Measurements from ENCODE around the gene DNAH10.
"Not testable (repeated sequence)": the region's sequence is repeated elsewhere in the genome, so short reads cannot be mapped to it uniquely, and the experiment has no call there.

The DNAH10 gene

GRCh38 chr12:123941624-123942237 is 179.6 kb downstream of the DNAH10 start:
- no peaks in the 10 kb centered on the region for H3K27me3 ChIP-seq (ENCODE audit: control insufficient read depth in 1 of 2, insufficient read depth in 2 of 2, low read length in 2 of 2)
- no peak overlapping the region for H3K9ac ChIP-seq (ENCODE audit: low read depth in 1 of 2, low read length in 2 of 2)
- H3K4me3 ChIP-seq (ENCODE audit: low read depth in 1 of 2, low read length in 2 of 2) = no peak overlapping the region
- peaks cover 13 to 50% of the 10 kb centered on the region in 2 donors for H3K36me3 ChIP-seq (ENCODE audit: control insufficient read depth in 1 of 2, insufficient read depth in 2 of 2, low read length in 2 of 2)
- no peak overlapping the region for H3K27ac ChIP-seq (ENCODE audit: low read depth, low read length)
- H3K4me1 ChIP-seq (ENCODE audit: control insufficient read depth in 1 of 2, insufficient read depth in 2 of 2, low read length in 2 of 2) = no peaks in the 10 kb centered on the region
- peaks cover 0 to 4% of the 10 kb centered on the region in 2 donors for H3K9me3 ChIP-seq (ENCODE audit: control insufficient read depth in 1 of 2, low read length in 2 of 2)

GRCh38 chr12:123942238-123942653 is 180.1 kb downstream of the DNAH10 start:
- Histone ChIP-seq H3K36me3 (ENCODE audit: control insufficient read depth in 1 of 2, insufficient read depth in 2 of 2, low read length in 2 of 2) (peaks cover 13 to 47% of the 10 kb centered on the region in 2 donors), H3K9ac (ENCODE audit: low read depth in 1 of 2, low read length in 2 of 2) (no peak overlapping the region), H3K4me1 (ENCODE audit: control insufficient read depth in 1 of 2, insufficient read depth in 2 of 2, low read length in 2 of 2) (no peaks in the 10 kb centered on the region), H3K27ac (ENCODE audit: low read depth, low read length) (no peak overlapping the region), H3K9me3 (ENCODE audit: control insufficient read depth in 1 of 2, low read length in 2 of 2) (peaks cover 0 to 4% of the 10 kb centered on the region in 2 donors), H3K4me3 (ENCODE audit: low read depth in 1 of 2, low read length in 2 of 2) (no peak overlapping the region), H3K27me3 (ENCODE audit: control insufficient read depth in 1 of 2, insufficient read depth in 2 of 2, low read length in 2 of 2) (no peaks in the 10 kb centered on the region)

GRCh38 chr12:123942911-123943648 is 181.0 kb downstream of the DNAH10 start:
- H3K36me3 ChIP-seq (ENCODE audit: control insufficient read depth in 1 of 2, insufficient read depth in 2 of 2, low read length in 2 of 2) = peaks cover 13 to 47% of the 10 kb centered on the region in 2 donors
- no peak overlapping the region for H3K27ac ChIP-seq (ENCODE audit: low read depth, low read length)
- peaks cover 0 to 4% of the 10 kb centered on the region in 2 donors for H3K9me3 ChIP-seq (ENCODE audit: control insufficient read depth in 1 of 2, low read length in 2 of 2)
- H3K27me3 ChIP-seq (ENCODE audit: control insufficient read depth in 1 of 2, insufficient read depth in 2 of 2, low read length in 2 of 2) = no peaks in the 10 kb centered on the region
- H3K9ac ChIP-seq (ENCODE audit: low read depth in 1 of 2, low read length in 2 of 2) = no peak overlapping the region
- H3K4me1 ChIP-seq (ENCODE audit: control insufficient read depth in 1 of 2, insufficient read depth in 2 of 2, low read length in 2 of 2) = peaks cover 0 to 3% of the 10 kb centered on the region in 2 donors
- no peak overlapping the region for H3K4me3 ChIP-seq (ENCODE audit: low read depth in 1 of 2, low read length in 2 of 2)

GRCh38 chr12:123943816-123944215 is 181.7 kb downstream of the DNAH10 start:
- H3K36me3 ChIP-seq (ENCODE audit: control insufficient read depth in 1 of 2, insufficient read depth in 2 of 2, low read length in 2 of 2) = peaks cover 13 to 47% of the 10 kb centered on the region in 2 donors
- peaks cover 7 to 10% of the 10 kb centered on the region in 2 donors for H3K4me1 ChIP-seq (ENCODE audit: control insufficient read depth in 1 of 2, insufficient read depth in 2 of 2, low read length in 2 of 2)
- peaks cover 0 to 4% of the 10 kb centered on the region in 2 donors for H3K9me3 ChIP-seq (ENCODE audit: control insufficient read depth in 1 of 2, low read length in 2 of 2)
- no peaks in the 10 kb centered on the region for H3K27me3 ChIP-seq (ENCODE audit: control insufficient read depth in 1 of 2, insufficient read depth in 2 of 2, low read length in 2 of 2)
- H3K4me3 ChIP-seq (ENCODE audit: low read depth in 1 of 2, low read length in 2 of 2) = no peak overlapping the region
- H3K27ac ChIP-seq (ENCODE audit: low read depth, low read length) = no peak overlapping the region
- no peak overlapping the region for H3K9ac ChIP-seq (ENCODE audit: low read depth in 1 of 2, low read length in 2 of 2)

GRCh38 chr12:123944696-123945095 is 182.6 kb downstream of the DNAH10 start:
- H3K4me3 ChIP-seq (ENCODE audit: low read depth in 1 of 2, low read length in 2 of 2) = no peak overlapping the region
- H3K9ac ChIP-seq (ENCODE audit: low read depth in 1 of 2, low read length in 2 of 2) = no peak overlapping the region
- H3K27me3 ChIP-seq (ENCODE audit: control insufficient read depth in 1 of 2, insufficient read depth in 2 of 2, low read length in 2 of 2) = no peaks in the 10 kb centered on the region
- H3K27ac ChIP-seq (ENCODE audit: low read depth, low read length) = no peak overlapping the region
- peaks cover 0 to 4% of the 10 kb centered on the region in 2 donors for H3K9me3 ChIP-seq (ENCODE audit: control insufficient read depth in 1 of 2, low read length in 2 of 2)
- H3K4me1 ChIP-seq (ENCODE audit: control insufficient read depth in 1 of 2, insufficient read depth in 2 of 2, low read length in 2 of 2) = peaks cover 14 to 18% of the 10 kb centered on the region in 2 donors
- H3K36me3 ChIP-seq (ENCODE audit: control insufficient read depth in 1 of 2, insufficient read depth in 2 of 2, low read length in 2 of 2) = peaks cover 13 to 47% of the 10 kb centered on the region in 2 donors

DNA sequence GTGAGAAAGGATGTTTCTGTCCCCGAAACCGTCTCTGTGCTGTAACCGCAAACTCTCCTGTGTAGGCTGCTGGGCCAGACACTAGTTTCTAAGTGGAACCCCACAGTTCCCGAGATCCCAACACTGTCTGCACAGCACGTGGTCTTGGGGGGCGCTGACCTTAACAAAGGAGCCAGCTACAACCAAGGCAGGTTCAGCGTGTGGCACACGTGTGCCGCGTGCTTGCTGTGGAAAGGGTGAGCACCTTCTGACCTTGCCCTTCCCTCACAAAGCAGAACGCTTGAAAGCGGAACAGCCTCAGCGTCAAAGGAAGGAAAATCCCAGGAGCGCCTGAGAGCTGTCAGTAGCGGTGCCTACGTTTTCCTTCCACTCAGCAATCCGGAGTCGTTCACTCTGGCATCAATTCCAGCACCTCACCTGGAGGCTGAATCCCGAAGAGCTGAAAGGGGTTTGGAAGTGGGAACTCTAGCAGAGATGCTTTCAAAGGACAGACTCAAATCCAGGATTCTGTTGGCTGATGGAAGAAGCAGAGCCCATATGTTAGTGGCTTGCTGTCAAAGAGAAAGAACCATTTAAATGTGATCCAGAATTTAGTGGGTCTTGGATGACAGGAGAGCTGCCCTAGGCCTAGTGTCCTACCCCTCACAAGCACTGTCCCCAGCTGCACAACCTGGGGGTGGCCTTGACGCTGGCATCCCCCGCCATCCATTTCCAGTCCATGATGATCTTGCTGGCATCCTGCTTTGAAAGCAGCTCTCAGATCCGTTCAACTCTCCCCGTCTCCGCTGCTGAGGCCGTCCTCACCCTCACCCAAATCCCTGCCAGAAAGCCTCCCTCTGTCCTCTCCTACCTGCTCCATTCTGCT is 183.4 kb downstream of the DNAH10 start:
- no peak overlapping the region for H3K9ac ChIP-seq (ENCODE audit: low read depth in 1 of 2, low read length in 2 of 2)
- H3K4me1 ChIP-seq (ENCODE audit: control insufficient read depth in 1 of 2, insufficient read depth in 2 of 2, low read length in 2 of 2) = peaks cover 22% of the 10 kb centered on the region in 2 donors
- peaks cover 13 to 43% of the 10 kb centered on the region in 2 donors for H3K36me3 ChIP-seq (ENCODE audit: control insufficient read depth in 1 of 2, insufficient read depth in 2 of 2, low read length in 2 of 2)
- no peaks in the 10 kb centered on the region for H3K27me3 ChIP-seq (ENCODE audit: control insufficient read depth in 1 of 2, insufficient read depth in 2 of 2, low read length in 2 of 2)
- H3K4me3 ChIP-seq (ENCODE audit: low read depth in 1 of 2, low read length in 2 of 2) = no peak overlapping the region
- H3K27ac ChIP-seq (ENCODE audit: low read depth, low read length) = no peak overlapping the region
- H3K9me3 ChIP-seq (ENCODE audit: control insufficient read depth in 1 of 2, low read length in 2 of 2) = peaks cover 0 to 4% of the 10 kb centered on the region in 2 donors

GRCh38 chr12:123946152-123946515 is 184.0 kb downstream of the DNAH10 start:
- H3K27me3 ChIP-seq (ENCODE audit: control insufficient read depth in 1 of 2, insufficient read depth in 2 of 2, low read length in 2 of 2) = no peaks in the 10 kb centered on the region
- H3K9ac ChIP-seq (ENCODE audit: low read depth in 1 of 2, low read length in 2 of 2) = no peak overlapping the region
- H3K4me3 ChIP-seq (ENCODE audit: low read depth in 1 of 2, low read length in 2 of 2) = no peak overlapping the region
- no peak overlapping the region for H3K27ac ChIP-seq (ENCODE audit: low read depth, low read length)
- H3K36me3 ChIP-seq (ENCODE audit: control insufficient read depth in 1 of 2, insufficient read depth in 2 of 2, low read length in 2 of 2) = peaks cover 13 to 41% of the 10 kb centered on the region in 2 donors
- H3K9me3 ChIP-seq (ENCODE audit: control insufficient read depth in 1 of 2, low read length in 2 of 2) = peaks cover 0 to 4% of the 10 kb centered on the region in 2 donors
- peaks cover 22 to 24% of the 10 kb centered on the region in 2 donors for H3K4me1 ChIP-seq (ENCODE audit: control insufficient read depth in 1 of 2, insufficient read depth in 2 of 2, low read length in 2 of 2)

- not testable (repeated sequence) for H3K9ac ChIP-seq (ENCODE audit: low read depth in 1 of 2, low read length in 2 of 2); H3K27me3 ChIP-seq (ENCODE audit: control insufficient read depth in 1 of 2, insufficient read depth in 2 of 2, low read length in 2 of 2); H3K27ac ChIP-seq (ENCODE audit: low read depth, low read length); H3K9me3 ChIP-seq (ENCODE audit: control insufficient read depth in 1 of 2, low read length in 2 of 2); H3K4me3 ChIP-seq (ENCODE audit: low read depth in 1 of 2, low read length in 2 of 2)
- Histone ChIP-seq H3K36me3 (ENCODE audit: control insufficient read depth in 1 of 2, insufficient read depth in 2 of 2, low read length in 2 of 2) (peaks cover 9 to 34% of the 10 kb centered on the region in 2 donors), H3K4me1 (ENCODE audit: control insufficient read depth in 1 of 2, insufficient read depth in 2 of 2, low read length in 2 of 2) (peaks cover 22 to 27% of the 10 kb centered on the region in 2 donors)
Measured at GRCh38 chr12:123946516-123947505, 184.7 kb downstream of the DNAH10 start.

DNA sequence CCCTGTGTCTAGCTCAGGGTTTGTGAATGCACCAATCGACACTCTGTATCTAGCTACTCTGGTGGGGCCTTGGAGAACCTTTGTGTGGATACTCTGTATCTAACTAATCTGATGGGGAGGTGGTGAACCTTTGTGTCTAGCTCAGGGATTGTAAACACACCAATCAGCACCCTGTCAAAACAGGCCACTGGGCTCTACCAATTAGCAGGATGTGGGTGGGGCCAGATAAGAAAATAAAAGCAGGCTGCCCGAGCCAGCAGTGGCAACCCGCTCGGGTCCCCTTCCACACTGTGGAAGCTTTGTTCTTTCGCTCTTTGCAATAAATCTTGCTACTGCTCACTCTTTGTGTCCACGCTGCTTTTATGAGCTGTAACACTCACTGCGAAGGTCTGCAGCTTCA is 185.4 kb downstream of the DNAH10 start:
- not testable (repeated sequence) for H3K9me3 ChIP-seq (ENCODE audit: control insufficient read depth in 1 of 2, low read length in 2 of 2); H3K27ac ChIP-seq (ENCODE audit: low read depth, low read length); H3K27me3 ChIP-seq (ENCODE audit: control insufficient read depth in 1 of 2, insufficient read depth in 2 of 2, low read length in 2 of 2); H3K4me3 ChIP-seq (ENCODE audit: low read depth in 1 of 2, low read length in 2 of 2); H3K9ac ChIP-seq (ENCODE audit: low read depth in 1 of 2, low read length in 2 of 2)
- H3K36me3 ChIP-seq (ENCODE audit: control insufficient read depth in 1 of 2, insufficient read depth in 2 of 2, low read length in 2 of 2) = peaks cover 1 to 27% of the 10 kb centered on the region in 2 donors
- peaks cover 22 to 33% of the 10 kb centered on the region in 2 donors for H3K4me1 ChIP-seq (ENCODE audit: control insufficient read depth in 1 of 2, insufficient read depth in 2 of 2, low read length in 2 of 2)

Measured in duodenal mucosa (tissue), 2 donors.